IPS-NIHi7 (cell line): Measurements from ENCODE around the gene SEMA4D.

Source experiments
- DNase-seq: peaks from one replicate; pipeline ENCODE4 v3.0.0; 2012; ENCODE audit warnings: mixed read lengths; ENCODE audit errors: extremely low spot score

Gene SEMA4D

GRCh38 chr9:89466451-89467277, 31.2 kb downstream of the SEMA4D start:
- no peak for DNase-seq

DNA sequence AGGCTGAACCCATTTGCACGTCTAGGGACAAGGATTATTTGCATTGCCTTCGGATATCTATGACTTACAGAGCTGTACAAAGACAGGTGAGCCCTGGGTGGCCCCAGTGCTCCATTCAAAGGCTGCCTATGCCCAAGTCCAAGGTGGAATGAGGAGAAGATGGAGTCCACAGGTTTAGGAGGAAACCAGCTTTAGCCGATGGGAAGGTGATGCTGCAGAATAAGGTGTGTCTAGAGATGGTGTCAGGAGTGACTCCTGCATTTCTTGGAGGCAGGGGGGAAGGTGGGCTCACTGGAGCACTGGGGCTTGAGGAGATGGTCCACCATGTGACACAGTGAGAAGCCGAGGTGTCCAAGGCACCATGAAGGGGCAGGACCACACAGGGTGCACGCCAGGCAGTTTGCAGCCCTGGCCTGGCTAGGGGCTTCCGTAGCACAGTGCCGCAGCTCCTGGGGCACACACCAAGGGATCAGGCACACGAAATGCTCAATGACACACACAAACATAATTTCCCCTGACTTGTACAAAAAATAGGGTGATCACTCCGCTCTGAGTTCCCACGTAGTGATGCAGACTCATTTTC, 32.1 kb downstream of the SEMA4D start:
- no peak for DNase-seq

DNA sequence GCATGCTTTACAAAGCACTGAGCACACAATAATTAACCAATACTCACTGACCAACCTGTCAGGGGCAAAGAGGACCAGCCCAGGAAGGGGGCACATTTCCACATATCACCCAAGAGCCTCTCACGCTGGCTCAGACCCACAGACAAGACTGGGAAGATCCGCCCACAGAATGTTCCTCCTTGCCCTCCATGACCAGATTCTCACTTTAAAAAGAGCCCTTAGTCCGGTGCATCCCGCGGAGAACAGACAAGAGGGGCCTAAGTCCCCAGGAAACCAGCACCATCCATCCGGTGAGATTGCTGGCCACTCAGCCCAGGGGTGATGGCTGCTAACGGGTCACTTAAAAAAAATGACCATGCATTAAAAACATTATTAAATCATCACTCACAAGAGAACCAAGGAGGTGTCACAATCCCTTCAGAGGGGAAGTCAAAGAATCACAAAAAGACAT, 32.9 kb downstream of the SEMA4D start:
- no peak for DNase-seq

DNA sequence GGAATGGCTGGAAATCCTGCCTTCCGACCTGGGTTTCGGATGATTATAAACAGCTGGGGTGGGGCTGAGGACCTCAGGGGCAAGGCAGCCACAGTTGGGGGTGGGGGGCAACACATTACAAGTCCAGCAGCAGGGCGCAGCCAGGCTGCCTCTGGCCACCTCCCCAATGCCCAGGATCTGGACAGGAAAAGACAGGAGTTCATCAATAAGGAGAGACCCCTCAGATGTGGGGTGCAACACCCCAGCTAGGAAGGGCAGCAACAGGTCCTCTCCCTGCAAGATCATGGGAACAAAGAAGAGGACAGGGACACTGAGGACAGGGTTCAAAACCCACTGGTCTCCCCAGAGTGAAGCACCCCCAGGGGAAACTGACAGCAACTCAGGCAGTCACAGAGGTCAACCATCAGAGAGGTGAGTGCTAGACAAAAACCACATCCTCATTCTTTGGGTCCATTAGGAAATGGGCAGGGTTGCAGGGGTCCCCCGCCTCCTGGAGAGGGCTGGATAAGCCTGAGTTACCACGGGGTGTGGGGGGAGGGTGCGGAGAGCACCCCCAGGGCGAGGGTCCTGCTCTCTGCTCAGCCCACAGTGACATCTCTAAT, 33.5 kb downstream of the SEMA4D start:
- no peak for DNase-seq

DNA sequence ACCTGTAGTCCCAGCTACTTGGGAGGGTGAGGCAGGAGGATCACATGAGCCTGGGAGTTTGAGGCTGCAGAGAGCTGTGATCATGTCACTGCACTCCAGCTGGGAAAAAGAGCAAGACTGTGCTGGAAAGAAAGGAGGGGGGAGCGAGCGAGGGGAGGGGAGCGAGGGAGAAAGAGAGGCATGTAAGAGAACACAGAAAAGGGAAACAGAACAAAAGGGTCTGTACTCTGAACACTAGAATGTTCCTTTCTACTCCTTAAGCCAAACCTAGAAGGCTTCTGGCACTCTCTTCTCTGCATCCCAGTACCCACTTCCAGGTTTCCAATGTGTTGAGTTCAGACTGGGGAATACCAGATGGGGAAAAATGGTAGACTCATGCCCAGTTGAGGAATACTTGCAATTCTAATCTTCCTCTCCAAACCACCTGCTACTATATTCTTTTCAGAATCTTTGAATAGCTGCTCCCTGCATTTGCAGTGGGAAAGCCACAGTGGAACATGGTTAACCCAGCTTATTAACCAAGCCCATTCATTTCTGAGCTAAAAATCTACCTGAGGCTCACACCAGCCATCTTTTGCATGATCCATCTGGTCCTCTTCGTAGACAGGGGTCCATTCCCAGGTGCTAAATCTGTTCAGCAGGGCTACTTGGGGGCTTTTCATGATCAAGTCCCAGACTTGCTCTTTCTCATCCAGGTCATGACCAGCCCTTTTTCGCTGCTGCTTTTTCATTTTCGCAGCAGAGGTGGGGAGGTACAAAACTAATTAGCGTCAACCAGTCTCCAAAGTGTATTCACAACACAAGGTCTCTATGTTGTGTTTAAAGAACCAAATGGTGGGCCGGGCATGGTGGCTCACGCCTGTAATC, 34.9 kb downstream of the SEMA4D start:
- DNase-seq = no peak

- DNase-seq = no peak
These were observed 35.7 kb downstream of the SEMA4D start for GRCh38 chr9:89462199-89462598.

DNA sequence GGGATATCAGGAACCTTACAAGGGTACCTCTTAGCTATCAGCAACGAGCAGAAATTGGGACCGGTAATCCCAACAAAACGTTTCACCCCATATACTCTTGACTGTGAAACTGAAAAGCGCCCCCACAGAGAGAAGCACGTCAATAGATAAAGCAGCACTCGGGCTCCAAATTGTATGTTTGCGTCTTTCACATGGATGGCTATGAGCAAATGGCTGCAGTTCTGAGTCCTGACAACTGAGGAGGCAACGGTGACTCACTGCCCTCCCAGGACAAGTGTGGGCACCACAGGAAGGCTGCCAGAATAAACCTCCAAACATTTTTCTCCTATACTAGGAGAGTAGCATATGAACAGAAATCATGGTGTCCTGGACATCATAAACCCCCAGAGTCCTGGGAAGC, 36.6 kb downstream of the SEMA4D start:
- DNase-seq = no peak

DNA sequence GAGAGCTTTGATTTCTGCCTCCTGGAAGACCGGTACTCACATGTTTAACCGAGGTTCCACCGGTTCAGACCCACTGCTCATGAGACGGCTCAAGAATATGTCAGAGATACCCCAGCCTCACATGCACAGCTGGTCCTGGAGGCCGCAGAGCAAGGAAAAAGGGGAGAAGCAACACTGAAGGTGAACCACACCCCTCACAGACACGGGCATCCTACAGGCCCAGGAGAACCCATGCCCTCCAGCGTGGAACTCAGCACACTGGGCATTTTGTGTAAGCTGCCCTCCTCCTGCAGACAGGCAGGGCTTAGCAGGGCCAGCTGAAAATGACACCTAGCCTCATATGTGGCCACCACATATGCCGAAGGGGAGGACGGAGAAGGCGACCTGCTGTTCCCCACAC, 37.4 kb downstream of the SEMA4D start:
- no peak for DNase-seq

GRCh38 chr9:89458768-89459496, 39.0 kb downstream of the SEMA4D start:
- DNase-seq = no peak

- no peak for DNase-seq
These were observed 40.5 kb downstream of the SEMA4D start for GRCh38 chr9:89457376-89457855.

- no peak for DNase-seq
These were observed 42.5 kb downstream of the SEMA4D start for GRCh38 chr9:89455356-89455824.

- DNase-seq = no peak
These were observed 43.2 kb downstream of the SEMA4D start for GRCh38 chr9:89454498-89455355.

- no peak for DNase-seq
These were observed 44.5 kb downstream of the SEMA4D start for GRCh38 chr9:89453452-89453851.

DNA sequence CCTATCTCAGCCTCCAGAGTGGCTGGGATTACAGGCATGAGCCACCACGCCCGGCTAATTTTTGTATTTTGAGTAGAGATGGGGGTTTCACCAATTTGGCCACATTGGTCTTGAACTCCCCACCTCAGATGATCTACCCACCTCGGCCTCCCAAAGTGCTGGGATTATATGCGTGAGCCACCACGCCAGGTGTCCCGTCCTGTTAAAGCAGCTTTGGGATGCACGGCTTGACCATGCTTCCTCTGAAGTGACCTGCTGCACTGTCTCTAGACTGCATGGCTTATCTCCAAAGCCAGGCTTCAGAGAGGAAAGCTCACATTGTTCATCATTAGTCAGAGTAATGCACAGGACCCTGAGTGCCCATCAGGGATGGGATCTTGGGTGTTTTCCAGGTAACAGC, 45.4 kb downstream of the SEMA4D start:
- no peak for DNase-seq

- DNase-seq = no peak
These were observed 47.7 kb downstream of the SEMA4D start for GRCh38 chr9:89450213-89450612.

DNA sequence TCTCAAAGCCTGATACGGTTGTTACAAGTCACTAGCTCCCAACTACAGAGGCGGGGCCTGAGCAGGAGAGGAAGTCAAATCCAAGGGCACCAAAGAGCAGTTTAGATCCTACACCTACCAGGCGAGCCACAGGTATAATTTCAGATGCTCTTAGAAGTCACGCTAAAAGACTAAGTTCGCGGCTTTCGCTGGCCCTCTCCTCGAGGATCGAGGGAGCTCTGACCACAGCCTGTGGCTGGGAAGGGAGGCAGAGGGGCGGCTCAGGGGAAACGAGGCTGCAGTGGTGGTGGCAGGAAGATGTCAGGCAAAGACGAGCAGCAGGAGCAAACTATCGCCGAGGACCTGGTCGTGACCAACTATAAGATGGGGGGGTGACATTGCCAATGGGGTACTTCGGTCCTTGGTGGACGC, 48.6 kb downstream of the SEMA4D start:
- DNase-seq = no peak

DNA sequence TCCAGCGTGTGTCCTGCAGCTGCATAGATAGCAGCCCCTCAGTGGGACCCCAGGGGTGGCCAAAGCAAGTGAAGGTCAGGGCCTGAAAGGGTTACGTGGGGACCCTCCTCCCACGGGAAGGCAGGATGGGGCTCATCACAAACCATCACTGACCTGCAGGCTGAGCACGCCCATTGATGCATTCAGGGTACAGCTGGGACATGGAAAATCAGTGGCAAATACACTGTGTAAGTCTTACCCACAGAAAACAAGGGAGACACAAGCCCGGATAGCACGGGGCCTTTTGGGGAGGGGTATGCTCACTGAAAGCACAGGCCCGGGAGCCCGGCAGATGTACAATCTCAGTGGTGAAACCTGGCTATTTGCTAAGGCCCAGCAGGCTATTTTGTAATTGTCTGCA, 49.1 kb downstream of the SEMA4D start:
- DNase-seq = no peak

DNA sequence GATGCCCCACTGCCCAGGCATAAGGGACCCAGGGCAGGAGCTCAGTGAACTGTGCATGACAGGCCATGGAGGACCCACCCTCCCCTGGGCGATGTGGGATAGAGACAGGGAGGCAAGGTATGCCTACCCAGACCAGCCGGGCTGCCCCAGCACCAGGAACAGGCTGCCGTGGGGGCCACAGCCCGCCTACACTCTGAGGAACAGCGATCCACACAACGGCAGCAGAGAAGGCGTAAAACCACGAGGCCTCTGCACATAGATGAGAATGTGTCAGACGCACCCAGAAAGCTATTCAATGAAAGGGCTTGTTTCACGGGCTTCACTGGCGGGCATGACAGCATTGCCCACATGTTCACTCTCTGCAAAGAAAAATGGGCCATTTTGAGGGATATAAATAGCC, 49.5 kb downstream of the SEMA4D start:
- DNase-seq = no peak

- DNase-seq = no peak
These were observed 50.5 kb downstream of the SEMA4D start for GRCh38 chr9:89447416-89447815.

- no peak for DNase-seq
These were observed 51.0 kb downstream of the SEMA4D start for GRCh38 chr9:89446961-89447310.
